H9 (cell line): Measurements from ENCODE around the gene PTPRJ. TPM values are rescaled to one million over a fixed set of nuclear protein-coding genes. Genes with fewer than 3 reads are reported as not detected.

Experiments
- DNase-seq: peaks from one replicate; pipeline ENCODE4 v3.0.0-alpha.2; 2017
- H2AFZ ChIP-seq: one replicate; pipeline ENCODE4 v1.6.1; 2013; ENCODE audit warnings: mild to moderate bottlenecking, low read length, control low read depth, moderate library complexity
- H2AK5ac ChIP-seq: 2 replicates; pipeline ENCODE4 v1.6.1; 2013; ENCODE audit warnings: low read length, control low read depth, mixed read lengths; ENCODE audit not compliant: insufficient read length
- H2BK120ac ChIP-seq: one replicate; pipeline ENCODE4 v1.6.1; 2013; ENCODE audit warnings: low read depth, mild to moderate bottlenecking, low read length, control low read depth, inconsistent platforms; ENCODE audit not compliant: poor library complexity, severe bottlenecking
- H2BK12ac ChIP-seq: 2 replicates; pipeline ENCODE4 v1.6.1; 2013; ENCODE audit warnings: low read length, control low read depth, mixed read lengths, low read depth; ENCODE audit not compliant: insufficient read length
- H2BK15ac ChIP-seq: 2 replicates; pipeline ENCODE4 v1.6.1; 2013; ENCODE audit warnings: low read depth, low read length, control low read depth
- H2BK20ac ChIP-seq: one replicate; pipeline ENCODE4 v1.6.1; 2013; ENCODE audit warnings: low read depth, mild to moderate bottlenecking, low read length, control low read depth, inconsistent platforms; ENCODE audit not compliant: poor library complexity, severe bottlenecking
- H2BK5ac ChIP-seq: 2 replicates; pipeline ENCODE4 v1.6.1; 2013; ENCODE audit warnings: low read length, control low read depth, mixed read lengths; ENCODE audit not compliant: insufficient read length
- H3K14ac ChIP-seq: 2 replicates; pipeline ENCODE4 v1.6.1; 2013; ENCODE audit warnings: low read length, control low read depth; ENCODE audit not compliant: insufficient read depth
- H3K18ac ChIP-seq: 2 replicates; pipeline ENCODE4 v1.6.1; 2013; ENCODE audit warnings: low read depth, mild to moderate bottlenecking, mixed read lengths, low read length, control low read depth; ENCODE audit not compliant: insufficient read length
- H3K23ac ChIP-seq: 2 replicates; pipeline ENCODE4 v1.6.1; 2013; ENCODE audit warnings: low read length, control low read depth, mixed read lengths, low read depth; ENCODE audit not compliant: insufficient read length
- H3K23me2 ChIP-seq: 2 replicates; pipeline ENCODE4 v1.6.1; 2013; ENCODE audit warnings: low read depth, mild to moderate bottlenecking, mixed read lengths, low read length, control low read depth; ENCODE audit not compliant: insufficient read length, poor library complexity, severe bottlenecking
- H3K27ac ChIP-seq: 2 replicates; pipeline ENCODE4 v1.5.1; 2013; ENCODE audit warnings: low read length, control low read depth, mixed read lengths, low read depth; ENCODE audit not compliant: insufficient read length
- H3K27me3 ChIP-seq: 2 replicates; pipeline ENCODE4 v1.6.1; 2013; ENCODE audit warnings: low read length, control low read depth, inconsistent platforms; ENCODE audit not compliant: insufficient read depth
- H3K4ac ChIP-seq: 2 replicates; pipeline ENCODE4 v1.6.1; 2013; ENCODE audit warnings: low read depth, mild to moderate bottlenecking, control low read depth, inconsistent platforms, low read length, moderate library complexity
- H3K4me1 ChIP-seq: 2 replicates; pipeline ENCODE4 v1.6.1; 2013; ENCODE audit warnings: low read length, control low read depth, inconsistent platforms; ENCODE audit not compliant: insufficient read depth
- H3K4me2 ChIP-seq: 2 replicates; pipeline ENCODE4 v1.6.1; 2013; ENCODE audit warnings: low read length, control low read depth, mixed read lengths; ENCODE audit not compliant: insufficient read length, insufficient read depth
- H3K56ac ChIP-seq: 2 replicates; pipeline ENCODE4 v1.6.1; 2013; ENCODE audit warnings: low read depth, mild to moderate bottlenecking, mixed read lengths, low read length, control low read depth; ENCODE audit not compliant: insufficient read length
- H3K79me1 ChIP-seq: 2 replicates; pipeline ENCODE4 v1.6.1; 2013; ENCODE audit warnings: low read depth, mild to moderate bottlenecking, moderate library complexity, low read length, control low read depth, inconsistent platforms; ENCODE audit not compliant: insufficient read depth, poor library complexity, severe bottlenecking
- H3K79me2 ChIP-seq: 2 replicates; pipeline ENCODE4 v1.6.1; 2013; ENCODE audit warnings: low read length, control low read depth, inconsistent platforms; ENCODE audit not compliant: insufficient read depth
- H3K9ac ChIP-seq: 2 replicates; pipeline ENCODE4 v1.6.1; 2013; ENCODE audit warnings: low read length, control low read depth, mixed read lengths; ENCODE audit not compliant: insufficient read length; ENCODE audit errors: extremely low read depth
- H3K9me3 ChIP-seq: one replicate; pipeline ENCODE4 v1.6.1; 2013; ENCODE audit warnings: low read depth, low read length, inconsistent platforms; ENCODE audit not compliant: control insufficient read depth
- H3T11ph ChIP-seq: one replicate; pipeline ENCODE4 v1.6.1; 2013; ENCODE audit warnings: mild to moderate bottlenecking, low read length, control low read depth, inconsistent platforms
- H4K20me1 ChIP-seq: one replicate; pipeline ENCODE4 v1.6.1; 2013; ENCODE audit not compliant: control insufficient read depth, insufficient read length, insufficient read depth
- H4K5ac ChIP-seq: 2 replicates; pipeline ENCODE4 v1.6.1; 2013; ENCODE audit warnings: low read depth, mild to moderate bottlenecking, mixed read lengths, low read length, control low read depth; ENCODE audit not compliant: insufficient read length
- H4K8ac ChIP-seq: replicated peaks from 2 replicates; pipeline ENCODE4 v1.6.1; 2013; ENCODE audit warnings: low read length, control low read depth, mixed read lengths, low read depth; ENCODE audit not compliant: insufficient read length
- H4K91ac ChIP-seq: 2 replicates; pipeline ENCODE4 v1.6.1; 2013; ENCODE audit warnings: low read depth, mild to moderate bottlenecking, moderate library complexity, mixed read lengths, low read length, control low read depth; ENCODE audit not compliant: insufficient read length
- H3K27ac Mint-ChIP-seq, 3 experiments: 2 replicates in 2 of 3; 3 replicates in 1 of 3; pipeline ENCODE4 v1.8.0; 2020 to 2021; ENCODE audit warnings: mixed read lengths in 3 of 3, mild to moderate bottlenecking in 1 of 3, moderate library complexity in 1 of 3
- H3K27me3 Mint-ChIP-seq: 2 replicates; pipeline ENCODE4 v1.8.0; 2021; ENCODE audit warnings: low read depth, mild to moderate bottlenecking, moderate library complexity, mixed read lengths
- H3K36me3 Mint-ChIP-seq, 3 experiments: 2 replicates in 2 of 3; 3 replicates in 1 of 3; pipeline ENCODE4 v1.8.0; 2020 to 2021; ENCODE audit warnings: low read depth in 3 of 3, mixed read lengths in 3 of 3; ENCODE audit not compliant: insufficient read depth in 1 of 3
- H3K4me1 Mint-ChIP-seq, 2 experiments: 2 replicates each; pipeline ENCODE4 v1.8.0; 2020; ENCODE audit warnings: mixed read lengths in 2 of 2
- H3K4me3 Mint-ChIP-seq, 2 experiments: 2 replicates in 1 of 2; 3 replicates in 1 of 2; pipeline ENCODE4 v1.8.0; 2020 to 2021; ENCODE audit warnings: mild to moderate bottlenecking in 2 of 2, mixed read lengths in 2 of 2, moderate library complexity in 1 of 2
- H3K9me3 Mint-ChIP-seq, 2 experiments: 2 replicates in 1 of 2; 3 replicates in 1 of 2; pipeline ENCODE4 v1.8.0; 2020; ENCODE audit warnings: mild to moderate bottlenecking in 2 of 2, mixed read lengths in 2 of 2, moderate library complexity in 1 of 2
- CTCF ChIP-seq: fragments of 200-600 bp; sonication (generic); conservative IDR thresholded peaks from 3 replicates; pipeline ENCODE4 v1.8.0; 2021; ENCODE audit warnings: antibody characterized with exemption, mild to moderate bottlenecking
- WGBS: extraction: QIAGEN DNeasy Blood & Tissue Kit; methylation state at CpG from one replicate; pipeline ENCODE4 v1.1.7; 2013; ENCODE audit warnings: missing lambda C conversion rate, low lambda C conversion rate, mixed read lengths; ENCODE audit not compliant: insufficient read length; ENCODE audit errors: extremely low coverage; 5-methylcytosine and 5-hydroxymethylcytosine counted together
- total RNA-seq: library from RNA; stranded (reverse); gene quantifications from 2 replicates; pipeline ENCODE4 v1.2.1, GENCODE V29; 2021

Gene PTPRJ
- total RNA-seq, 1 experiment from 2014 or later: 10.6 TPM

GRCh38 chr11:48161951-48162884, 181.9 kb downstream of the PTPRJ start:
- Histone ChIP-seq H3K9me3 (no peaks in the 10 kb centered on the region), H3K9ac (no peak overlapping the region), H3K4me2 (no peak overlapping the region), H3K27me3 (no peaks in the 10 kb centered on the region), H3K79me2 (no peaks in the 10 kb centered on the region), H2BK15ac (no peak overlapping the region), H3K4me1 (peaks cover 2% of the 10 kb centered on the region; the same call in 1 of the 2 replicates), H3K23ac (no peak overlapping the region), H4K5ac (no peak overlapping the region), H2BK5ac (no peak overlapping the region), H3K79me1 (no peaks in the 10 kb centered on the region), H2BK12ac (no peak overlapping the region), H3K56ac (no peak overlapping the region), H2BK120ac (no peak overlapping the region), H2BK20ac (no peak overlapping the region), H4K91ac (no peak overlapping the region), H3K18ac (no peak overlapping the region), H2AK5ac (no peak overlapping the region), H3T11ph (no peak overlapping the region), H4K20me1 (no peaks in the 10 kb centered on the region), H3K27ac (no peak overlapping the region), H2AFZ (no peak overlapping the region), H3K23me2 (peaks cover 2% of the 10 kb centered on the region), H3K14ac (no peak overlapping the region; the same call in 1 of the 2 replicates), H4K8ac (no peak overlapping the region), H3K4ac (no peak overlapping the region)
- H3K4me3 Mint-ChIP-seq: no peak overlapping the region
- no CpG with 5 or more reads among the region's 6 CpGs for WGBS
- no peak for TF ChIP-seq CTCF
- no peak for DNase-seq
- H3K27me3 Mint-ChIP-seq: no peaks in the 10 kb centered on the region
- H3K36me3 Mint-ChIP-seq: peaks cover 0 to 6% (median 4%) of the 10 kb centered on the region in 3 experiments; a peak in 3 of 7 replicates
- H3K4me1 Mint-ChIP-seq: peaks cover 0 to 4% of the 10 kb centered on the region in 2 experiments; a peak in 2 of 4 replicates
- no peak overlapping the region for H3K27ac Mint-ChIP-seq
- H3K9me3 Mint-ChIP-seq: no peaks in the 10 kb centered on the region
